Stimulated activated effector memory CD8-positive, alpha-beta T cell treated with anti-CD3 and anti-CD28 coated beads, Interleukin-12 subunit alpha, Interleukin-12 subunit beta, amount 100 ng/mL, for 72 hours (primary cell): ENCODE data around the gene PLEKHA5.

Source experiments
- ATAC-seq: fragments of 150-1000 bp; cut with Tn5 transposase; 2 replicates; pipeline ENCODE4 v1.10.0; 2021
- DNase-seq, 2 donors: peaks; one replicate each; pipeline ENCODE4 v3.0.0; 2021 to 2022; ENCODE audit warnings: low spot score in 2 of 2
- H3K27ac Mint-ChIP-seq: one replicate; pipeline ENCODE4 v1.8.0; 2022; ENCODE audit warnings: mild to moderate bottlenecking, mixed read lengths
- H3K36me3 Mint-ChIP-seq: one replicate; pipeline ENCODE4 v1.8.0; 2022; ENCODE audit warnings: mild to moderate bottlenecking, mixed read lengths
- H3K4me1 Mint-ChIP-seq: one replicate; pipeline ENCODE4 v1.8.0; 2022; ENCODE audit warnings: mixed read lengths
- H3K4me3 Mint-ChIP-seq: one replicate; pipeline ENCODE4 v1.8.0; 2022; ENCODE audit warnings: mild to moderate bottlenecking, mixed read lengths
- H3K9me3 Mint-ChIP-seq: one replicate; pipeline ENCODE4 v1.8.0; 2022; ENCODE audit warnings: mixed read lengths

The PLEKHA5 gene

DNA sequence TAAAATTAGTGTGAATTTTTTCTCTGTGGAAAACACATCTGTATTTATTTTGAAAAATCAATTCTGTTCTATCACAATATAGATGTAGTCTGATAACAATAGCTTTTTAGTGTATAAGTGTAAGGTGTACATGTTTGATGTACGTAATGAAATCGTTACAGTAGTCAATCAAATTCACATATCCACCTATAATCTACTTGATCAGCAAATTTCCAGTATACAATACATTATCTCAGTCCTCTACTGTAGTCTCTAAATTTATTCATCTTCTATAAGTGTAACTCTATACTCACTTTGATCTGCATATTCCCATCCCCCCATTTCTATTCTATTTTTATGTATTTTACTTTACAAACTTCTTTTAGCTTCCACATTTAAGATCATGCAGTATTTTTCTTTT lies 13.0 kb downstream of the PLEKHA5 start:
- Mint-ChIP-seq H3K36me3 (no peaks in the 10 kb centered on the region), H3K4me1 (peaks cover 5% of the 10 kb centered on the region), H3K9me3 (no peaks in the 10 kb centered on the region), H3K4me3 (no peak overlapping the region), H3K27ac (no peak overlapping the region)
- DNase-seq (no peak), ATAC-seq (no peak)

DNA sequence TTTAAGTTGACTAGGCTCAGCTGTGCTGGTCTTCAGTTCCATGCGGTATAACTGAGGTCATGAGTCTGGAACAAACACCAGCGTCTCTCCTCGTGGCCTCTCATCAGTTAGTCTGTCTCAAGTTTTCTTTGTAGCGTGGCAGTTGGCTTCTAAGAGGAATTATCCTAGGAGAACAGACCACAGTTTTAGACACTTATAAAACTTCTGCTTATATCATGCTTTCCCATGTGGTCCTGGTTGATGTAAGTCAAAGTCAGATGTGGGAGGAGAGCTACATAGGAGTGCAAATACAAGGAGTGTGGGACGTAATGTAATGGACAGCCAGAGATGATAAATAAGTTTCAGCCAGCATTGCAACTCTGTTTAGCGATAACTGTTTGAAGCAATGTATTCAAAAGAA lies 14.8 kb downstream of the PLEKHA5 start:
- H3K27ac Mint-ChIP-seq = no peak overlapping the region

DNA sequence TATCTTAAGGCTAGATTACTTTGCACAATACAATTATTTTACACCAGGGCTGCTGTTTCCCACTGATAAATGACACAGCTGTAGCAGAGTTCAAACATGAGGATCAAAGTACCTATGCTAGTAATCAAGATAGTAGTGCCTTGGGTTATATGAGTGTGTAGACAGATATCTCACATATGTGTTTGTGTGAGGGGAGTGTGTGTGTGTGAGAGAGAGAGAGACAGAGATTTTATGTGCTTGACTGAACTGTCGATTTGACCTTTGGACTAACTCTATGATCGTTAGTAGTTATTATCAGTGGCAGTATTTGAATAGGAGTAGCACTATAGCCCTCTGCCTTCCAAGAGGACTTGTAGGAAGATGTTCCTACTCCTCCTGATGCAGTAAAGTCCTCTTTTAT lies 15.5 kb downstream of the PLEKHA5 start:
- H3K9me3 Mint-ChIP-seq = no peaks in the 10 kb centered on the region
- DNase-seq (no peak), ATAC-seq (no peak)
- no peak overlapping the region for H3K27ac Mint-ChIP-seq
- no peaks in the 10 kb centered on the region for H3K36me3 Mint-ChIP-seq
- H3K4me3 Mint-ChIP-seq = no peak overlapping the region
- H3K4me1 Mint-ChIP-seq = no peaks in the 10 kb centered on the region

More for the DNA sequence above, 14.8 kb downstream of the PLEKHA5 start:
- ATAC-seq (no peak), DNase-seq (no peak)
- Mint-ChIP-seq H3K4me3 (no peak overlapping the region), H3K36me3 (no peaks in the 10 kb centered on the region), H3K4me1 (no peaks in the 10 kb centered on the region), H3K9me3 (no peaks in the 10 kb centered on the region)

- no peak for ATAC-seq
- Mint-ChIP-seq H3K4me1 (peaks cover 10% of the 10 kb centered on the region), H3K4me3 (no peak overlapping the region), H3K9me3 (no peaks in the 10 kb centered on the region), H3K27ac (no peak overlapping the region), H3K36me3 (no peaks in the 10 kb centered on the region)
- no peak for DNase-seq
Measured at GRCh38 chr12:19148860-19149259, 19.3 kb downstream of the PLEKHA5 start.

DNA sequence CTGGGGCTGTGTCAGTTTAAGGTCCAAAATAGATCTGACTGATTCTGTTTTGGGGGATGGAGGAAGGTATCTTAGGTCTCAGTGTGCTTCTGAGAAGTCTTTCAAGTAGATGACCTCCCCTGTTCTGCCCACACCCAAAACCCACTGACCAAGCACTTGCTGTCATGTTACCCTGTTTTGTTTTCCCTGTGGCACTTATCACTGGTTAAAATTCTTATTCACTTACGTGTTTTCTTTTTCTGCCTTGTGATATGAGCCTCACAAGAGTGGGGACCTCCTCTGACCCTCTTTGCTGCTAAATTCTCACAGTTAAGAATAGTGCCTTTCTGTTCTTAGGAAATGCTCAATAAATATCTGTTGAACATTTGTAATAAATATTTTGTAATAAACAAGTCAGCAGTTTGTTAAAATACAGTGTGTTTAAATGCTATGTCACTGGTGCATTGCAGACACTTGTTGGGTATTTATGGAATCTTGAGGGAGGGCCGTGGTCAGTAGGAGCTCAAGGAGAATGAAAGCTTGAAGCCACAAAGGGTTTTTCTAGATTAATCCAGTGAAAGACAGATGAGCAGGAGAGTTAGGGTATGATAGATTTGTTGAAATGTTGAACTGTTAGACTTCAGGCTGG lies 20.9 kb downstream of the PLEKHA5 start:
- Mint-ChIP-seq H3K9me3 (no peaks in the 10 kb centered on the region), H3K27ac (no peak overlapping the region), H3K4me1 (peaks cover 10% of the 10 kb centered on the region), H3K36me3 (no peaks in the 10 kb centered on the region), H3K4me3 (no peak overlapping the region)
- DNase-seq = no peak
- no peak for ATAC-seq

- Mint-ChIP-seq H3K4me3 (no peak overlapping the region), H3K36me3 (no peaks in the 10 kb centered on the region), H3K27ac (no peak overlapping the region), H3K4me1 (peaks cover 10% of the 10 kb centered on the region), H3K9me3 (no peaks in the 10 kb centered on the region)
- no peak for DNase-seq
- ATAC-seq = peak; percentile 34
Measured at GRCh38 chr12:19151298-19151697, 21.8 kb downstream of the PLEKHA5 start.

DNA sequence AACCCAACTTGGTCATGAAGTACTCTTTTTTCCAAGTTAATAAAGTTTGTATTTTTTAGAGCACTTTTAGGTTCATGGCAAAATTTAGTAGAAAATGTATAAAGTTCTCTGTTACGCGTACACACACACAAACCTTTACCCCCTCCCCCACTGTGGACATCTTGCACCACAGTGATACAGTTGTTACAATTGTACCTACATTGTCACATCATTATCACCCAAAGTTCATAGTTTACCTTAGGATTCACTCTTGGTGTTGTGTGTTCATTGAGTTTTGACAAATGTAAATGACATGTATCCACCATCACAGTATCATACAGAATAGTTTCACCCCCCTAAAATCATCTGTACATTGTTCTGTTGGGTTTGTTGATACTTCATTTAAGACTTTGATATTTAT lies 23.9 kb downstream of the PLEKHA5 start:
- Mint-ChIP-seq H3K9me3 (no peaks in the 10 kb centered on the region), H3K27ac (no peak overlapping the region), H3K36me3 (no peaks in the 10 kb centered on the region), H3K4me1 (peaks cover 10% of the 10 kb centered on the region), H3K4me3 (no peak overlapping the region)
- ATAC-seq (no peak), DNase-seq (no peak)

GRCh38 chr12:19154686-19155085 lies 25.2 kb downstream of the PLEKHA5 start:
- H3K36me3 Mint-ChIP-seq = no peaks in the 10 kb centered on the region
- ATAC-seq (no peak), DNase-seq (no peak)
- no peak overlapping the region for H3K4me3 Mint-ChIP-seq
- H3K9me3 Mint-ChIP-seq = no peaks in the 10 kb centered on the region
- H3K27ac Mint-ChIP-seq = no peak overlapping the region
- H3K4me1 Mint-ChIP-seq = peaks cover 10% of the 10 kb centered on the region

GRCh38 chr12:19155981-19156734 lies 26.6 kb downstream of the PLEKHA5 start:
- DNase-seq = no peak
- Mint-ChIP-seq H3K4me3 (no peak overlapping the region), H3K9me3 (no peaks in the 10 kb centered on the region), H3K4me1 (peaks cover 2% of the 10 kb centered on the region), H3K27ac (no peak overlapping the region), H3K36me3 (no peaks in the 10 kb centered on the region)
- ATAC-seq = no peak

DNA sequence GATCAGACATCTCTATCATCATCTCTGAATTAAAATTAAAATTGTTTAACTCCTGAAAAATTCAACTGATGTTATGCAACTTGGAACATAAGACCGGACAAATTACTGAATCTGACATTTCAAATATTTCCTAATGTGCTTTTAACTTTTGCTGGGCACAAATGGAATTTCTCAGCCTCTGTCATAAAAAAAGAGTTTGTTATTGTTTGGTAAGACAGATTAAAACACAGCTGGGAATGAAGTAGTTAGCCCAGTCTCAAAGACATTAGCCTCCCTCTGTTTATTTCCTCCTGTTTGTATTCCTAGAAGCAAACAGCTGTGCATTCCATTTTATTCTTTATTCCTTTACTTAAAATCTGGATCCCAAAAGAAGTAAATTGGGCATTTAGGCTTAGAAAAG lies 29.4 kb downstream of the PLEKHA5 start:
- ATAC-seq = no peak
- H3K27ac Mint-ChIP-seq = no peak overlapping the region
- H3K36me3 Mint-ChIP-seq = no peaks in the 10 kb centered on the region
- no peaks in the 10 kb centered on the region for H3K4me1 Mint-ChIP-seq
- peaks cover 3% of the 10 kb centered on the region for H3K9me3 Mint-ChIP-seq
- H3K4me3 Mint-ChIP-seq = no peak overlapping the region
- no peak for DNase-seq

- no peak for ATAC-seq
- no peak overlapping the region for H3K4me3 Mint-ChIP-seq
- H3K4me1 Mint-ChIP-seq = peaks cover 7% of the 10 kb centered on the region
- H3K36me3 Mint-ChIP-seq = no peaks in the 10 kb centered on the region
- no peak for DNase-seq
- no peak overlapping the region for H3K27ac Mint-ChIP-seq
- H3K9me3 Mint-ChIP-seq = peaks cover 3% of the 10 kb centered on the region
Measured at GRCh38 chr12:19161216-19161615, 31.7 kb downstream of the PLEKHA5 start.

DNA sequence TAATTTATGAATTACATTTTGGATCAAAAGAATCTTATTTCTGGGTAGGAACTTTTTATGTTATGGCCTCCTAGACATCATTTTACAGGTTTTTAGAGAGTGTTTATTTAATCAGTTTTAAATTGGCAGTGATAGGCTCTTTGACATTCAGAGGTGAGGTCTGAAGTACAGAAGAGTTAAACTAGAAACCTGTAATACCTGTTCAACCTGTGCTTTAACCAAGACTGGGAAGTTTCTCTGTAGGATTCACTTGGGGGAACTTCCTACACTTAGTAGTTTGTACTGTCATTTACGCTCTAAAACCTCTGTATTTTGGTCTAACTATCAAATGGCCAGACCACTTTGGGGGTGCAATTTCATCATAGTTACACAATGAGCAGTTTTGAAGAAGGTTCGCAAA lies 35.9 kb downstream of the PLEKHA5 start:
- peaks cover 3% of the 10 kb centered on the region for H3K9me3 Mint-ChIP-seq
- H3K4me3 Mint-ChIP-seq = no peak overlapping the region
- no peak overlapping the region for H3K27ac Mint-ChIP-seq
- ATAC-seq = no peak
- DNase-seq = no peak
- H3K36me3 Mint-ChIP-seq = no peaks in the 10 kb centered on the region
- H3K4me1 Mint-ChIP-seq = peaks cover 7% of the 10 kb centered on the region

- Mint-ChIP-seq H3K4me3 (no peak overlapping the region), H3K36me3 (no peaks in the 10 kb centered on the region), H3K4me1 (peaks cover 7% of the 10 kb centered on the region), H3K9me3 (peaks cover 3% of the 10 kb centered on the region), H3K27ac (no peak overlapping the region)
- DNase-seq (no peak), ATAC-seq (no peak)
Measured at GRCh38 chr12:19166387-19166786, 36.9 kb downstream of the PLEKHA5 start.

DNA sequence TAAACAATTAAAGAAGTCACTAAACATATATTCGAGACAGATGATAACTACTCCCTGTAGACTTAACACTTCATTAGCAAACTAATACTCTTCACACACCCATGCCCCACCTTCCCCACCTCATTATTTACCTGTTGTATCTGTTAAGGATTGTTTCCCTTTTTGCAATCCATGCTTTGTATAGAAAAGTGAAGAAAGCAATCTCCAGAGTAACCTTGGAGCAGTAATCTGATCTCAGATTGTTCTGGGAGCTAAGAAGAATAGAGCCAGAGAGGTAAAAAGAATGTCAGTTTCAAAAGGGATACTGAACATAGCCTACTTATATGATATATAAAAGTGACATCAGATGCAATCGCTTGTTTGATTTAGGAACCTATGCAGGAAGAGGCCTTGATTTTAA lies 37.4 kb downstream of the PLEKHA5 start:
- DNase-seq (no peak), ATAC-seq (no peak)
- Mint-ChIP-seq H3K4me3 (no peak overlapping the region), H3K9me3 (peaks cover 3% of the 10 kb centered on the region), H3K27ac (no peak overlapping the region), H3K36me3 (no peaks in the 10 kb centered on the region), H3K4me1 (peaks cover 7% of the 10 kb centered on the region)

GRCh38 chr12:19167708-19168107 lies 38.2 kb downstream of the PLEKHA5 start:
- ATAC-seq (peak; percentile 94), DNase-seq (no peak)
- Mint-ChIP-seq H3K36me3 (no peaks in the 10 kb centered on the region), H3K4me3 (no peak overlapping the region), H3K9me3 (peaks cover 3% of the 10 kb centered on the region), H3K27ac (no peak overlapping the region), H3K4me1 (peaks cover 7% of the 10 kb centered on the region)

DNA sequence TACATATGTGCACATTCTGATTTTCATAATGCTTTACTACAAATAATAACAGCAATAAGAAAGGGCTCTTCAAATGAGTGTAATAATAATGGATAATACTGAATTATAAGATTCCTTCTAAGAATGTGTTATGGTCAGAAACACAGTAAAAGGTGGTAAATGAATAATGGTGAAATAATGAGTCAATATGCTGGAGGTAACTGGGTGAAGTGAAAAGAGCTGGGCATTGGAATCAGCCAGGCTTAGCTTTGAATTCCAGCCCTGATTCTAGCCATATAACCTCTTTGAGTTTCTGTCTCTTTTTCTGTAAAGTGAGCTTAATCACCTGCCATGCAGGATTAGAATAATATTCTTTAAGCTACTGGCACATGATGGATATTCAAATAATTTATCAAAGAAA lies 39.1 kb downstream of the PLEKHA5 start:
- DNase-seq (no peak), ATAC-seq (no peak)
- Mint-ChIP-seq H3K27ac (no peak overlapping the region), H3K9me3 (peaks cover under 1% of the 10 kb centered on the region), H3K36me3 (no peaks in the 10 kb centered on the region), H3K4me3 (no peak overlapping the region), H3K4me1 (peaks cover 7% of the 10 kb centered on the region)
